Kidney (tissue), 14 donors: ENCODE results near the gene MFRP. TPM values are rescaled to one million over a fixed set of nuclear protein-coding genes. Genes with fewer than 3 reads are reported as not detected.

Experiments used
- DNase-seq, 5 donors: peaks; one replicate each; pipeline ENCODE4 v3.0.0-alpha.2; 2013 to 2020
- FAIRE-seq: peaks from 2 replicates; lab custom pipeline; 2012; peaks lifted over from hg19 to GRCh38; lab: Jason Lieb, UNC
- H3K27ac ChIP-seq, 2 donors: one replicate each; pipeline ENCODE4 v1.7.0; 2013; ENCODE audit warnings: low read depth in 2 of 2, low read length in 2 of 2, inconsistent platforms in 1 of 2
- H3K27me3 ChIP-seq: one replicate; pipeline ENCODE4 v1.7.1; 2013; ENCODE audit warnings: low read length, inconsistent platforms; ENCODE audit not compliant: control insufficient read depth, insufficient read depth
- H3K36me3 ChIP-seq, 3 donors: one replicate each; pipeline versions ENCODE4 v1.7.0 to v1.7.1; 2013; ENCODE audit warnings: low read length in 3 of 3, control low read depth in 1 of 3, inconsistent platforms in 1 of 3; ENCODE audit not compliant: insufficient read depth in 3 of 3, control insufficient read depth in 2 of 3
- H3K4me1 ChIP-seq, 3 donors: one replicate each; pipeline versions ENCODE4 v1.7.0 to v1.7.1; 2013; ENCODE audit warnings: low read length in 3 of 3, inconsistent platforms in 1 of 3, low read depth in 1 of 3; ENCODE audit not compliant: control insufficient read depth in 2 of 3, insufficient read depth in 2 of 3
- H3K4me3 ChIP-seq, 3 donors: one replicate each; pipeline versions ENCODE4 v1.7.0 to v1.8.1; 2013; ENCODE audit warnings: low read length in 3 of 3, control low read depth in 1 of 3, inconsistent platforms in 1 of 3
- H3K9ac ChIP-seq, 3 donors: one replicate each; pipeline versions ENCODE4 v1.7.0 to v1.7.1; 2013; ENCODE audit warnings: low read length in 3 of 3, control low read depth in 1 of 3, inconsistent platforms in 1 of 3
- H3K9me3 ChIP-seq, 3 donors: one replicate each; pipeline versions ENCODE4 v1.7.0 to v1.7.1; 2013; ENCODE audit warnings: low read length in 3 of 3, control low read depth in 1 of 3, inconsistent platforms in 1 of 3; ENCODE audit not compliant: control insufficient read depth in 2 of 3, insufficient read depth in 1 of 3
- CTCF ChIP-seq: IDR thresholded peaks from 3 replicates; pipeline ENCODE4 v1.5.1; 2012; ENCODE audit warnings: mild to moderate bottlenecking, moderate library complexity, borderline replicate concordance; ENCODE audit not compliant: insufficient read depth; ENCODE audit errors: extremely low read depth
- intact Hi-C: fragments of 100-400 bp; cut with DNase I; formaldehyde crosslinking; loops from one replicate; pipeline ENCODE4 v1.11.1; 2022
- polyA plus RNA-seq: library from polyadenylated mRNA; stranded (reverse); fragments of 350-450 nt; fragmentation: Illumina TruSeq; extraction: RNeasy Lipid Tissue Mini Kit (QIAGEN cat#74804); gene quantifications from one replicate; pipeline ENCODE4 v1.2.3, GENCODE V29; 2014; ENCODE audit warnings: low read depth, low replicate concordance; ENCODE audit not compliant: insufficient read depth
- total RNA-seq: library from RNA; stranded (reverse); fragmentation: NEBNext Ultra II Directional; extraction: Animal tissue kit (Norgen Biotek cat#: 25700); gene quantifications from one replicate; pipeline ENCODE4 v1.2.1, GENCODE V29; 2021
- donor health status: control.
- donor health status: control.
- donor health status: control.
- donor health status: control.
- donor health status: control.
- donor health status: DM: yes; HTN: yes; CAD: no.
- donor health status: Normal renal cell carcinoma (clear cell type).

Gene MFRP
- total and polyA plus RNA-seq, 2 donors from 2014 or later: not detected

- no peaks in the 10 kb centered on the region for H3K9me3 ChIP-seq
- H3K4me1 ChIP-seq: peaks cover 0 to 21% (median 6%) of the 10 kb centered on the region in 3 donors
- H3K36me3 ChIP-seq: no peaks in the 10 kb centered on the region
- H3K27me3 ChIP-seq: no peaks in the 10 kb centered on the region
- no peak for TF ChIP-seq CTCF
- intact Hi-C loops: no loop called here
- peak in 2 of 5 donors; percentile 59 to 74 for DNase-seq
- peak overlapping the region in 1 of 3 donors; percentile 73 for H3K9ac ChIP-seq
- FAIRE-seq: no peak
- peak overlapping the region in 1 of 3 donors; percentile 56 for H3K4me3 ChIP-seq
- H3K27ac ChIP-seq: peak overlapping the region; percentile 71 to 80
These were observed 5.1 kb downstream of the MFRP start for GRCh38 chr11:119341222-119342022.

GRCh38 chr11:119340335-119341221 is 5.9 kb downstream of the MFRP start, which contains the start of gene C1QTNF5:
Gene C1QTNF5 (minus strand): TSS chr11:119340883. CDS start chr11:119340397, 486 bp downstream.
- peak within 1 kb of the TSS in 1 of 3 donors; percentile 56 for H3K4me3 ChIP-seq
- intact Hi-C loops: no loop called here
- DNase-seq (peak; percentile 74 to 96 (median 82)), FAIRE-seq (no peak)
- no peaks in the 10 kb centered on the region for H3K9me3 ChIP-seq
- H3K36me3 ChIP-seq: no peaks in the 10 kb centered on the region
- H3K4me1 ChIP-seq: peaks cover 0 to 24% (median 6%) of the 10 kb centered on the region in 3 donors
- no peaks in the 10 kb centered on the region for H3K27me3 ChIP-seq
- TF ChIP-seq CTCF: no peak
- H3K27ac ChIP-seq: peak within 1 kb of the TSS; percentile 80 to 82
- H3K9ac ChIP-seq: peak within 1 kb of the TSS in 2 of 3 donors; percentile 57 to 73

- H3K9ac ChIP-seq: peak overlapping the region in 2 of 3 donors; percentile 57 to 73
- no peak for FAIRE-seq
- peaks cover 0 to 32% (median 13%) of the 10 kb centered on the region in 3 donors for H3K4me1 ChIP-seq
- no peaks in the 10 kb centered on the region for H3K36me3 ChIP-seq
- no peaks in the 10 kb centered on the region for H3K27me3 ChIP-seq
- intact Hi-C loops: no loop called here
- TF ChIP-seq CTCF: peak; percentile 65
- DNase-seq: peak; percentile 76 to 93 (median 86)
- peak overlapping the region in 2 of 3 donors; percentile 6 to 56 for H3K4me3 ChIP-seq
- peak overlapping the region; percentile 80 to 82 for H3K27ac ChIP-seq
- H3K9me3 ChIP-seq: no peaks in the 10 kb centered on the region
These were observed 6.7 kb downstream of the MFRP start for GRCh38 chr11:119339589-119340334.
